Activated T-helper 2 cell treated with anti-CD3 and anti-CD28 coated beads, Interferon-gamma antibody, Interleukin-2, Interleukin-4, amounts not matched to agents 10 μg/mL and 5 μg/mL and 100 μg/mL, durations not matched to agents 14 hours and 24 hours and 36 hours (primary cell): ENCODE data around the gene PIP5K1C. TPM values are rescaled to one million over a fixed set of nuclear protein-coding genes. Genes with fewer than 3 reads are reported as not detected.

ENCODE experiments used
- DNase-seq: peaks from one replicate; pipeline ENCODE4 v3.0.0; 2021; ENCODE audit warnings: low spot score
- H3K27ac Mint-ChIP-seq: one replicate; pipeline ENCODE4 v1.8.0; 2021; ENCODE audit warnings: mixed read lengths
- H3K27me3 Mint-ChIP-seq: one replicate; pipeline ENCODE4 v1.8.0; 2021; ENCODE audit warnings: low read depth, mixed read lengths
- H3K36me3 Mint-ChIP-seq: one replicate; pipeline ENCODE4 v1.8.0; 2021; ENCODE audit warnings: low read depth, mixed read lengths
- H3K4me1 Mint-ChIP-seq: one replicate; pipeline ENCODE4 v1.8.0; 2021; ENCODE audit warnings: low read depth, mixed read lengths
- H3K4me3 Mint-ChIP-seq: one replicate; pipeline ENCODE4 v1.8.0; 2021; ENCODE audit warnings: low read depth, mild to moderate bottlenecking, moderate library complexity, mixed read lengths
- H3K9me3 Mint-ChIP-seq: one replicate; pipeline ENCODE4 v1.8.0; 2021; ENCODE audit warnings: mixed read lengths
- intact Hi-C: fragments of 100-400 bp; cut with micrococcal nuclease; formaldehyde crosslinking; loops from one replicate; pipeline ENCODE4 v1.15.1; 2023
- total RNA-seq: library from RNA; stranded (reverse); gene quantifications from 2 replicates; pipeline ENCODE4 v1.2.3, GENCODE V29; 2022

Gene PIP5K1C
- total RNA-seq, 1 donor from 2014 or later, result 22.5 TPM

GRCh38 chr19:3695986-3696659 is 4.1 kb downstream of the PIP5K1C start:
- H3K4me3 Mint-ChIP-seq, result no peak overlapping the region
- DNase-seq, result no peak
- no peaks in the 10 kb centered on the region for H3K27me3 Mint-ChIP-seq
- peaks cover 5% of the 10 kb centered on the region for H3K36me3 Mint-ChIP-seq
- H3K27ac Mint-ChIP-seq, result no peak overlapping the region
- no peaks in the 10 kb centered on the region for H3K9me3 Mint-ChIP-seq
- peaks cover 15% of the 10 kb centered on the region for H3K4me1 Mint-ChIP-seq
- intact Hi-C loops, result no loop called here

- no peak for DNase-seq
- intact Hi-C loops, result no loop called here
- H3K9me3 Mint-ChIP-seq, result peaks cover 5% of the 10 kb centered on the region
- H3K36me3 Mint-ChIP-seq, result peaks cover 10% of the 10 kb centered on the region
- H3K27me3 Mint-ChIP-seq, result no peaks in the 10 kb centered on the region
- H3K4me3 Mint-ChIP-seq, result no peak overlapping the region
- H3K27ac Mint-ChIP-seq, result no peak overlapping the region
- peaks cover 19% of the 10 kb centered on the region for H3K4me1 Mint-ChIP-seq
Measured at GRCh38 chr19:3695124-3695733, 5.0 kb downstream of the PIP5K1C start.

GRCh38 chr19:3694361-3695123 is 5.7 kb downstream of the PIP5K1C start:
- H3K4me3 Mint-ChIP-seq, result no peak overlapping the region
- H3K9me3 Mint-ChIP-seq, result peaks cover 10% of the 10 kb centered on the region
- no peak for DNase-seq
- H3K27ac Mint-ChIP-seq, result no peak overlapping the region
- intact Hi-C loops, result no loop called here
- H3K36me3 Mint-ChIP-seq, result peaks cover 17% of the 10 kb centered on the region
- H3K27me3 Mint-ChIP-seq, result no peaks in the 10 kb centered on the region
- peaks cover 25% of the 10 kb centered on the region for H3K4me1 Mint-ChIP-seq

GRCh38 chr19:3693025-3693925 is 7.0 kb downstream of the PIP5K1C start:
- Mint-ChIP-seq H3K27me3 (no peaks in the 10 kb centered on the region), H3K36me3 (peaks cover 17% of the 10 kb centered on the region), H3K27ac (peak overlapping the region; percentile 35), H3K4me1 (peaks cover 26% of the 10 kb centered on the region), H3K4me3 (no peak overlapping the region), H3K9me3 (peaks cover 10% of the 10 kb centered on the region)
- intact Hi-C loops, result no loop called here
- DNase-seq, result no peak

- Mint-ChIP-seq H3K4me1 (peaks cover 25% of the 10 kb centered on the region), H3K9me3 (peaks cover 10% of the 10 kb centered on the region), H3K36me3 (peaks cover 17% of the 10 kb centered on the region), H3K27ac (peak overlapping the region; percentile 35), H3K4me3 (no peak overlapping the region), H3K27me3 (no peaks in the 10 kb centered on the region)
- DNase-seq, result no peak
- intact Hi-C loops, result no loop called here
Measured at GRCh38 chr19:3692141-3693024, 7.9 kb downstream of the PIP5K1C start.

- Mint-ChIP-seq H3K9me3 (peaks cover 10% of the 10 kb centered on the region), H3K4me3 (no peak overlapping the region), H3K27me3 (no peaks in the 10 kb centered on the region), H3K27ac (no peak overlapping the region), H3K36me3 (peaks cover 17% of the 10 kb centered on the region), H3K4me1 (peaks cover 28% of the 10 kb centered on the region)
- no peak for DNase-seq
- intact Hi-C loops, result no loop called here
Measured at GRCh38 chr19:3691726-3692125, 8.5 kb downstream of the PIP5K1C start.

GRCh38 chr19:3691372-3691716 is 8.9 kb downstream of the PIP5K1C start:
- no peaks in the 10 kb centered on the region for H3K27me3 Mint-ChIP-seq
- H3K4me1 Mint-ChIP-seq, result peaks cover 28% of the 10 kb centered on the region
- no peak overlapping the region for H3K4me3 Mint-ChIP-seq
- no peak for DNase-seq
- H3K9me3 Mint-ChIP-seq, result peaks cover 10% of the 10 kb centered on the region
- H3K36me3 Mint-ChIP-seq, result peaks cover 17% of the 10 kb centered on the region
- intact Hi-C loops, result no loop called here
- H3K27ac Mint-ChIP-seq, result no peak overlapping the region

- H3K27ac Mint-ChIP-seq, result peak overlapping the region; percentile 5
- H3K27me3 Mint-ChIP-seq, result no peaks in the 10 kb centered on the region
- H3K4me3 Mint-ChIP-seq, result no peak overlapping the region
- peaks cover 10% of the 10 kb centered on the region for H3K9me3 Mint-ChIP-seq
- intact Hi-C loops, result no loop called here
- DNase-seq, result no peak
- peaks cover 28% of the 10 kb centered on the region for H3K4me1 Mint-ChIP-seq
- peaks cover 17% of the 10 kb centered on the region for H3K36me3 Mint-ChIP-seq
Measured at GRCh38 chr19:3690551-3691371, 9.5 kb downstream of the PIP5K1C start.

- no peak for DNase-seq
- Mint-ChIP-seq H3K27ac (no peak overlapping the region), H3K36me3 (peaks cover 34% of the 10 kb centered on the region), H3K4me1 (peaks cover 28% of the 10 kb centered on the region), H3K9me3 (peaks cover 16% of the 10 kb centered on the region), H3K4me3 (peak overlapping the region; percentile 56), H3K27me3 (no peaks in the 10 kb centered on the region)
- intact Hi-C loops, result no loop called here
Measured at GRCh38 chr19:3687774-3688706, 12.2 kb downstream of the PIP5K1C start.

GRCh38 chr19:3687393-3687773 is 12.9 kb downstream of the PIP5K1C start:
- Mint-ChIP-seq H3K27ac (no peak overlapping the region), H3K9me3 (peaks cover 16% of the 10 kb centered on the region), H3K27me3 (no peaks in the 10 kb centered on the region), H3K36me3 (peaks cover 34% of the 10 kb centered on the region), H3K4me3 (peak overlapping the region; percentile 67), H3K4me1 (peaks cover 26% of the 10 kb centered on the region)
- no peak for DNase-seq
- intact Hi-C loops, result no loop called here
